GM12891 (cell line): Measurements from ENCODE around the gene DACH2.

Experiments
- PAX5 ChIP-seq: IDR thresholded peaks from 2 replicates; pipeline ENCODE4 v1.6.1; 2011; ENCODE audit warnings: low read length, moderate library complexity, mild to moderate bottlenecking; ENCODE audit not compliant: insufficient read depth, severe bottlenecking
- POLR2A ChIP-seq: IDR thresholded peaks from 2 replicates; pipeline ENCODE4 v1.6.1; 2011; ENCODE audit warnings: low read depth, low read length, control low read depth
- POLR2AphosphoS5 ChIP-seq: IDR thresholded peaks from 2 replicates; pipeline ENCODE4 v1.6.1; 2011; ENCODE audit warnings: low read depth, low read length, control low read depth
- POU2F2 ChIP-seq: IDR thresholded peaks from 2 replicates; pipeline ENCODE4 v1.6.1; 2011; ENCODE audit warnings: low read depth, mild to moderate bottlenecking, control low read depth, low read length, moderate library complexity
- SPI1 ChIP-seq: IDR thresholded peaks from 2 replicates; pipeline ENCODE4 v1.6.1; 2011; ENCODE audit warnings: low read depth, low read length, control low read depth
- TAF1 ChIP-seq: IDR thresholded peaks from 2 replicates; pipeline ENCODE4 v1.6.1; 2011; ENCODE audit warnings: low read depth, low read length, control low read depth

DNA sequence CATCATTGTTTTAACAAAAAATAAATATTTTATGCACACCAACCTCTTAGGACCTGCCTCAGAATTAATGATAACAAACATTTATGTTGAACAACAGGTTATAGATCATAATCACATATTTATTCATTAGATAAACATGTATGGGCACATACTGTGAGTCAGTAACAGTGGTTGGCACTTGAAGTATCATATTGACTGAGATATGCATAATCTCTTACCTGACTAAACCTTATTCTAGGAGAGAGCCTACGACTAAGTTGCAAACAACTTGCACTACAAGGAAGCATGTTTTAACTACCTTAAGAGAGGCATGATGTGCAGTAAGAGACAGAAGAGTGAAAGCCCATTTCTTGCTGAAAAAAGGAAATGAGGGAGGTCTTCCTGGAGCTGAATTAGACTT, 6.5 kb upstream of the DACH2 start:
- no peak for TF ChIP-seq TAF1
- no peak for TF ChIP-seq POLR2A
- no peak for TF ChIP-seq POLR2AphosphoS5
- TF ChIP-seq PAX5, result no peak
- no peak for TF ChIP-seq SPI1
- no peak for TF ChIP-seq POU2F2
